Measurements from ENCODE around the gene MYCL.

DNA sequence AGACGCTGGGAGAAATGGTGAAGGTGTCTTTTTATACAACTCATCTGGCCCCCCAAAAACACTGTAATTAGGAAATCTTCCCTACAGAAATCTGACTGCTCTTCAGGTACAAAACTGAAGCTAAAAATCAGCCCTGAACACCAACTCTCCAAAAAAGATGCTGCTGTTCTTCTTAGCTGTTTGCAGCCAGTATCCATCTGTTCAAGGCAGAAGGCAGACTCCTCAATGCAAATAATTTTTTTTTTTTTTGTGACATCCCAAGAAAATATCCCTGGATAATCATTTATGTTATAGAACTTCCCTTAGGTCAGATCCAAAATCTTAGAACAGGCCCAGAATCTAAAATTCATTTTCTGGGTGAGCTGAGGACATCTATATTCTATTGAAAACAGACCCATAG lies 54.9 kb downstream of the MYCL start:
- no peak for TF ChIP-seq POLR2AphosphoS5 (IDR thresholded peaks at IDR 0.05; ENCODE audit: low read depth, low read length)
- TF ChIP-seq, protein P1, sequence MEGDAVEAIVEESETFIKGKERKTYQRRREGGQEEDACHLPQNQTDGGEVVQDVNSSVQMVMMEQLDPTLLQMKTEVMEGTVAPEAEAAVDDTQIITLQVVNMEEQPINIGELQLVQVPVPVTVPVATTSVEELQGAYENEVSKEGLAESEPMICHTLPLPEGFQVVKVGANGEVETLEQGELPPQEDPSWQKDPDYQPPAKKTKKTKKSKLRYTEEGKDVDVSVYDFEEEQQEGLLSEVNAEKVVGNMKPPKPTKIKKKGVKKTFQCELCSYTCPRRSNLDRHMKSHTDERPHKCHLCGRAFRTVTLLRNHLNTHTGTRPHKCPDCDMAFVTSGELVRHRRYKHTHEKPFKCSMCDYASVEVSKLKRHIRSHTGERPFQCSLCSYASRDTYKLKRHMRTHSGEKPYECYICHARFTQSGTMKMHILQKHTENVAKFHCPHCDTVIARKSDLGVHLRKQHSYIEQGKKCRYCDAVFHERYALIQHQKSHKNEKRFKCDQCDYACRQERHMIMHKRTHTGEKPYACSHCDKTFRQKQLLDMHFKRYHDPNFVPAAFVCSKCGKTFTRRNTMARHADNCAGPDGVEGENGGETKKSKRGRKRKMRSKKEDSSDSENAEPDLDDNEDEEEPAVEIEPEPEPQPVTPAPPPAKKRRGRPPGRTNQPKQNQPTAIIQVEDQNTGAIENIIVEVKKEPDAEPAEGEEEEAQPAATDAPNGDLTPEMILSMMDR (IDR thresholded peaks at IDR 0.05) = no peak

Data from Panc1 (cell line).